Inflammatory macrophage treated with lipopolysaccharide for 4 hours (primary cell): ENCODE results near the gene RIN3.
"Not testable (repeated sequence)": the region's sequence is repeated elsewhere in the genome, so short reads cannot be mapped to it uniquely, and the experiment has no call there.

Source experiments
- DNase-seq: peaks from one replicate; pipeline ENCODE4 v3.0.0-alpha.2; 2020

Gene RIN3

DNA sequence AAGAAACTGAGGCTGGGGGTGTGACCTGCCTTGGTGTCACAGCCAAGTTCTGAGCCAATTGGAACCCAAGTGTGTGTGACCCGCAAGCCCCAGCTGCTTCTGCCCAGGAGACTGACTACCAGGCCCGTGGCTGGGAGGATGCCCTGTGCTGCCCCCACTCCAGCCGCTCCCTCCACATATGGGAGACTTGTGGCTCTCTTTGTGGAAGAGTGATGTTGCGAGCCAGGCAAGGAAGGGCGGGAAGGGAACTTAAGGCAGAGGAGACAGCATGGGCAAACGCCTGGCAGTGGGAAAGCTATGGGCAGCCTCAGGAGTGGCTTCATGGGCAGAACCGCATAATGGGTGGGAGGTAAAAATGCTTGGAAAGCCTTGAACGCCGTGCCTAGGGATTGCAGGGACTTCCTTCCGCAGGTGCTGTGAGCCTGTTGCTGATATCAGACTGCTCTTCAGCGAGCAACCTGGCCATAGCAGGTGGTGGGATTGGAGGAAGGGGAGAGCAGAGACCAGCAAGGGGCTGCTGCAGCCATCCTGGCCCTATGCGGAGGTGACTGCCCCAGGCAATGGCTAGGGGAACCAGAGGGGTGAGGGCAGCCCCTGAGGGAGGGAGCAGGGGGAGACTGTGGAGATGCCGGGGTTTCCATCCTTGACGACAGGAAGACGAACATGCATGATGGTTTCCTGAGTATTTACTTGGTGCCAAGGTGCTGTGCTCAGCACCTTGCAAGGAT lies 119.1 kb downstream of the RIN3 start:
- DNase-seq = no peak

- DNase-seq = peak; percentile 73
These were observed 119.7 kb downstream of the RIN3 start for GRCh38 chr14:92633274-92633616.

- DNase-seq = peak; percentile 60
These were observed 120.1 kb downstream of the RIN3 start for GRCh38 chr14:92633724-92634123.

GRCh38 chr14:92635031-92635430 lies 121.5 kb downstream of the RIN3 start:
- no peak for DNase-seq

DNA sequence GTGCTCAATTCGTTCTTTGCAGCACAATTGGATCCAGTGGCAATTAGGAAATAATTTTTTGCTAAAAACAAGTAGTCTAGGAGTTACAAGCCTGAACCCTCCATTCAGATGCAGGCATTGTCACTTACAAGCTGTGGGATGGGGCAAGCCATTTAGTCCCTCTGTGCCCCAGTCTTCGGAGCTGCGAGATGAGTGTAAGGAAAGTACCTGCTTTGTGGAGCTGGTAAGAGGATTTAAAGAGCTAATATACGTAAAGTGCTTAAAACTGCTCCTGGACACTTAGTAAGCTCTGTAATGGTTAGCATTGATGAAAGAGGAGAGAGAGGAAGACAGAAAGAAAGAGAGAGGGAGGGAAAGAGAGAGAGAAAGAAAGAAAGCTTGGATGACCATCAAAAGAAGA lies 122.3 kb downstream of the RIN3 start:
- no peak for DNase-seq

DNA sequence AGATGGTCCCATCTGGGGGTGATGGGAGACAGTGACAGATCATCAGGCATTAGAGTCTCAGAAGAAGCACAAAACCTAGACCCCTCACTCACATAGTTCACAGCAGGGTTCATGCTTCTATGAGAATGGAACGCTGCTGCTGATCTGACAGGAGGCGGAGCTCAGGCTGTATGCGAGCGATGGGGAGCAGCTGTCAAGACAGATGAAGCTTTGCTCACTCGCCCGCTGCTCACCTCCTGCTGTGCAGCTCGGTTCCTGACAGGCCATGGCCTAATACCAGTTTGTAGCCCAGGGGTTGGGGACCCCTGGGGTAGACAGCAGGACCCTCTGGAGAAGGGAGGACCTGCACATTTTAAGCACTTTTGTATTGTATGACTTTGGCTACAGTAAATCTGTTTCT lies 123.6 kb downstream of the RIN3 start:
- no peak for DNase-seq

- no peak for DNase-seq
These were observed 124.3 kb downstream of the RIN3 start for GRCh38 chr14:92637864-92638263.

GRCh38 chr14:92638266-92638665 lies 124.7 kb downstream of the RIN3 start:
- DNase-seq = no peak

- DNase-seq = no peak
These were observed 125.3 kb downstream of the RIN3 start for GRCh38 chr14:92638904-92639303.

- DNase-seq = not testable (repeated sequence)
These were observed 126.0 kb downstream of the RIN3 start for GRCh38 chr14:92639472-92640117.

- DNase-seq = no peak
These were observed 127.7 kb downstream of the RIN3 start for GRCh38 chr14:92641306-92641705.

- DNase-seq = no peak
These were observed 130.8 kb downstream of the RIN3 start for GRCh38 chr14:92644171-92644969.

DNA sequence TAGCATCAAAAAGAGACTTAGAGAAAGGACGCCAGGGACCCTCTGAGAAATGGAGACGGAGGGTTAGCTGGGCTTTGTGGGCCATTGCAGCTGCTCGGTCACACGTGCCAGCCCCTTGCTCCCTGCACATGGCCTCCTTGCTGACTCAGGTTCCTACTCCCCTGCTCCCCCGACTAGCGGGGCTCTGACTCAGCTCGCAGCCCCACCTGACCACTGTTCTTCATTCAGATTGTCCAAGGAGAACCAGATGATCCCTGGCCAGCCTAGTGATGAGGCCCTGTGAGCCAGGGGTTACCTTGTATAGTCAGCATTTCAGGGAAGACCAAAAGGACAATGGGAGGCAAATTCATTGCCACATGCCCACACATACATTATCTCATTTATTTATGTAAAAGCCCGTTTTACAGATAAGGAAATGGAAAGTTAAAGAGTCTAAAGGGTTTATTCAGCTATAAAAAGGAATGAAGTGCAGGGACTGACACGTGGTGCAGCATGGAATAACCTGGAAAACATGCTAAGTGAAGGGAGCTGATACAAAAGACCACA lies 131.5 kb downstream of the RIN3 start:
- DNase-seq = no peak

DNA sequence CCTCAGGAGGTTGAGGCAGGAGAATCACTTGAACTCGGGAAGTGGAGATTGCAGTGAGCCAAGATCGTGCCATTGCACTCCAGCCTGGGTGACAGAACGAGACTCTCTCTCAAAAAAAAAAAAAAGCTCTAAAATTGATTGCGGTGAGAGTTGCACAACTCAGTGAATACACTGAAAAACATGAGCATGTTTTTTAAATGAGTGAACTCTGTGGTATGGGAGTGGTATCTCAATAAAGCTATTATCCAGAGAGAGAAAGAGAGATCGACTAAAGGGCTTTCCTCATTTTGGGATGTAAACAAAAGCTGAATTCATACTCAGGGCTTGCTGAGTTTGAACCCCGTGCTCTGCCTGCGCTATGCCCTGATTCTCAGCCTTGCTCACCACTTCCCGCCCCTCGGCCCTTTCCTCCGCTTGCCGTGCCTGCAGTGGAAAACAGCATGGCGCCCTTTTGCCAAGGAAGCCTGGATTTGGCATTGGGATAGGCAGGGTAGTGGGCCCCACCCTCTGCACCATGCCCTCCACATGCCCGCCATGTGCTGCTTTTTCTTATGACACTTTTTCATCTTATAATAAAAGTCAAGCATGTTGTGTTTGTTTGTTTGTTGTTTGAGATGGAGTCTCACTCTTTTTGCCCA lies 132.4 kb downstream of the RIN3 start:
- peak; percentile 50 for DNase-seq

DNA sequence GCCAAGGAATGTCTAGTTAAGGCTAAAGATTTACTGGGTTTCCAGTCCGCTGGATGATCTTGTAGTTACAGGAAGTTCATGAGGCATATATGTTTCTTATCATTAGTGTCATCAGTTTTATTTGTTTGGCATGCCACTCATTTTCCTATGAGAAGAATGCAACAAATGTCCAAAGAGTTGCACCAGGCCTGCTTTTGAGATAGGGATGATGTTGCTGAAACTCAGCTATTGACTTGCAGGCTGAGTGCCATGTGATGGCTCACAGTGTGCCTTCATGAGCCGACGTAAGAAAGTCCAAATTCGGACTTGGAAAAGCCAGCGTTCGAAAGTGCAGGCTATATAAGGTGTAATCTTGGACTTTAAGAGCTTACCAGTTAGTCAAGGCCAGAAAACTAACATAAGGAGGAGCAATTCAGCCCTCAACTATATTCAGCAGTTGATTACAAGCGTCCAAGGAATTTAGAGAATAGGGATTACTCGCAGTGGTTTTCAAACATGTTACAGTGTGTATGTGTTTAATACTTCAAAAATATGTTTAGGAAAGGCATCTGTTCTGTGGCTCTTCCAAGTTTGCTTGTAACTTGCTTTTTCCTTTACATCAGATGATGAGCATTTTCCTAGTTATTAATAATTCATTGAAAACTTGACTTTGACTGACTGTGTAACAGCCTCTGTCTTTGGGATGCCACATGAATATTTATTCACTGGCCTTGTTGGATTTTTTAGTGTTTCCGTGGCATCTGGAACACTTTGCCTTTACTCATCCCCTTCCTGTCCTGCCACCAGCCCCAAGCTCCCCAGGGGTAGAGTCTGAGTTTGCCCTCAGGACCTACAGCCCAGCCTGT lies 133.6 kb downstream of the RIN3 start:
- DNase-seq = no peak

GRCh38 chr14:92647797-92648279 lies 134.3 kb downstream of the RIN3 start:
- peak; percentile 80 for DNase-seq

DNA sequence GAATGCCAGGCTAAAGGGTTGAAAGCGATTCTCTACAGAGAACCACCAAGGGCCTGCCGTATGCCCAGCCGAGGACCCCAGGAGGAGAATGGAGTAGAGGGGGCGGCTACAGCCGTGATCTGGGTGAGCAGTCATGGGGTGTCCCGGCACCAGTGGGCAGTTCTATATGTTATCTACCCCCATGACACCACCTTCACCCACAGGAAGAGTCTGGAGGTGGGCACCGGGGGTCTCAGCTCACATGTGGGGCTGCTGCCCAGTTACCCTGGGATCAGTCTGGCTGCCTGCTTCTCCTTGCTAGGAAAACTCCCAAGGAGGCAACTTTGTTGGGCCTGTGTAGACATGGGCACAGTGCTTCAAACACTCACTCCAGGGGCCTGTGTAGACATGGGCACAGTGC lies 135.5 kb downstream of the RIN3 start:
- no peak for DNase-seq

GRCh38 chr14:92649934-92650545 lies 136.5 kb downstream of the RIN3 start:
- peak; percentile 98 for DNase-seq

GRCh38 chr14:92650581-92651105 lies 137.1 kb downstream of the RIN3 start:
- no peak for DNase-seq

DNA sequence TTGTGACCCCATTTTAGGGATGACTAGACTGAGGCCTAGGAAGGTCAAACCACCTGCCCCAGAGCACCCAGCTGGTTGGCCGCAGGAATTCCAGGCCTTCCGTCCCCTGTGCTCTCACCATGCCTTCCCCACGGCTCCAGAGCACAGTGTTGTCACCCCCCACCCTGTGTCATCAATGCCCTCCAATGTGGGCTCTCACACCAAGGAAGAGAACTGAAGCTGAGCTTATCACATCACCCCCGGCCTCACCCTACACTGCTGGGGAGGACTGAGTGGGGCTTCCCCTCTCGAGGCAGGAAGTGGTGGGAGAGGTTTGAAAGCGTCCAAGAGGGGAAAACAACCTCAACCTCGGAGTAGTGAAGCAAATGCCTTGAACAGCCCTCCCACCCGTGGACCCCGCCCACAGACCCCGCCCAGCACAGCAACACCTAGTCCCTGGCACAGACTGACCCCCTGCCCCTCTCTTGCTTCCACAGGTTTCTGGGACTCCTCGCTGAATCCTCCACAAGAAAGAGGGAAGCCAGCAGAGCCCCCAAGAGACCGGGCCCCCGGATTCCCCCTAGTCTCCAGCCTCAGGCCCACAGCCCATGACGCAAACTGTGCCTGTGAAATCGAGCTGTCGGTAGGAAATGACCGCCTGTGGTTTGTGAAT lies 137.7 kb downstream of the RIN3 start:
- DNase-seq = peak; percentile 97
